Measurements from ENCODE around the gene NEXMIF.
"Not testable (repeated sequence)": the region's sequence is repeated elsewhere in the genome, so short reads cannot be mapped to it uniquely, and the experiment has no call there.

The NEXMIF gene

DNA sequence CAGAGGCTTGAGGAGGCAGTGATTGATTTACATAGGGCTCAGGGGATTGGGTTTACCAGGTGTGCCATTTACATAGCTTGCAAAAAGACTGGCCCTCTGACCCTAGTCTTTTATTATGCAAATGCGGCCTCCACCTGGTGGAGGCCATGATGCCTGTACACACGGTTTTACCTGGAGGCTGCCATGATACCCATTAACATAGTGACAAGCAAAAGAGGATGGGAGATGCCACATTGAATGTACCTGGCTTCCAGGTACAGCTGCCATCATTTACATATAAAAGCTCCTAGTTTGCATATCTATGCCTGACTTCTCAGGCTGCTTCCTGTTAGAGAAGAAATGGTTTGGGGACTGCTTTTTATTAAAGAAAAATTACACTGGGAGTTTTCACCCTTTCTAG is 72.0 kb downstream of the NEXMIF start:
- TF ChIP-seq ZFX (IDR thresholded peaks at IDR 0.05), result no peak
- TF ChIP-seq, protein P1, sequence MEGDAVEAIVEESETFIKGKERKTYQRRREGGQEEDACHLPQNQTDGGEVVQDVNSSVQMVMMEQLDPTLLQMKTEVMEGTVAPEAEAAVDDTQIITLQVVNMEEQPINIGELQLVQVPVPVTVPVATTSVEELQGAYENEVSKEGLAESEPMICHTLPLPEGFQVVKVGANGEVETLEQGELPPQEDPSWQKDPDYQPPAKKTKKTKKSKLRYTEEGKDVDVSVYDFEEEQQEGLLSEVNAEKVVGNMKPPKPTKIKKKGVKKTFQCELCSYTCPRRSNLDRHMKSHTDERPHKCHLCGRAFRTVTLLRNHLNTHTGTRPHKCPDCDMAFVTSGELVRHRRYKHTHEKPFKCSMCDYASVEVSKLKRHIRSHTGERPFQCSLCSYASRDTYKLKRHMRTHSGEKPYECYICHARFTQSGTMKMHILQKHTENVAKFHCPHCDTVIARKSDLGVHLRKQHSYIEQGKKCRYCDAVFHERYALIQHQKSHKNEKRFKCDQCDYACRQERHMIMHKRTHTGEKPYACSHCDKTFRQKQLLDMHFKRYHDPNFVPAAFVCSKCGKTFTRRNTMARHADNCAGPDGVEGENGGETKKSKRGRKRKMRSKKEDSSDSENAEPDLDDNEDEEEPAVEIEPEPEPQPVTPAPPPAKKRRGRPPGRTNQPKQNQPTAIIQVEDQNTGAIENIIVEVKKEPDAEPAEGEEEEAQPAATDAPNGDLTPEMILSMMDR (conservative IDR thresholded peaks at IDR 0.05), result no peak
- H3K27ac ChIP-seq, result no peak overlapping the region

DNA sequence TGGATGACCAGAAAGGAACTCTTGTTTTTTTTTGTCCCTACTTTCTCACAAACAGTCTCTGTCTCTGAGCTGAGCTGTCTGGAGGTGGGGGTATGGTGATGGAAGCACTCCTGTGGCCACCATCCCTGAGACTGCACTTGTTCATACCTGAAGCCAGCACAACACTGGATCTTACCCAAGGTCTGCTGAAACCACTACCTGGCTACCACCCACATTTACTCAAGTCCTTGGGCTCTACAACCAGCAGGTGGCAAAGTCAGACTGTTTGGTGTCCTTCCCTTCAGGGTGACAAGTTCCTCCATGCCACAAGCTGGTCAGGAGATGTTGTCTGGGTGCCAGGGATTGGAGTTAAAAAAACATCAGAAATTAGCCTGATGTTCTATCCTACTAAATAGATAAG is 89.7 kb downstream of the NEXMIF start:
- no peak for TF ChIP-seq ZFX (IDR thresholded peaks at IDR 0.05)
- TF ChIP-seq, protein P1 (conservative IDR thresholded peaks at IDR 0.05), result no peak
- H3K27ac ChIP-seq, result no peak overlapping the region

DNA sequence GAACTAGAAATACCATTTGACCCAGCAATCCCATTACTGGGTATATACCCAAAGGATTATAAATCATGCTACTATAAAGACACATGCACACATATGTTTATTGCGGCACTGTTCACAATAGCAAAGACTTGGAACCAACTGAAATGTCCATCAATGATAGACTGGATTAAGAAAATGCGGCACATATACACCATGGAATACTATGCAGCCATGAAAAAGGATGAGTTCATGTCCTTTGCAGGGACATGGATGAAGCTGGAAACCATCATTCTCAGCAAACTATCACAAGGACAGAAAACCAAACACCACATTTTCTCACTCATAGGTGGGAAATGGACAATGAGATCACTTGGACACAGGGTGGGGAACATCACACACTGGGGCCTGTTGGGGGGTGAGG is 105.5 kb downstream of the NEXMIF start:
- H3K27ac ChIP-seq, result not testable (repeated sequence)

DNA sequence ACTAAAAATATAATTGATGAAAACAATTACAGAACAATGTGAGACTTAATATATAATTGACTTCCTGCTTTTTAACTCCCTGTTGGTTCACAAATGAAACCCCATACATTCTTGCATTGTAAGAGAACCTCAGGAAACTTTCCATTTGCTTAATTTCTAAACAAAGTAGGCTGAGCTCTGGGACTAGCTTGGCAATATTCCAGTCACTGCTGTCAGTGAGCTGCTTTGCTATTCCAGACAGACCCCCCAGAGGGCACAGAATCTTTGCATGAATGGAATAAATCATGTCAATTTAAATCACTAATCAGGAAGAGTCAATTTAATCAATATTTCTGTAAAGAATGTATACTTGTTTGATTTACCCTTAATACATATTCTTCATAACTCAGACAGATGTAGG is 110.6 kb downstream of the NEXMIF start:
- no peak overlapping the region for H3K27ac ChIP-seq
- TF ChIP-seq ZFX (IDR thresholded peaks at IDR 0.05), result no peak
- TF ChIP-seq, protein P1 (conservative IDR thresholded peaks at IDR 0.05), result no peak

DNA sequence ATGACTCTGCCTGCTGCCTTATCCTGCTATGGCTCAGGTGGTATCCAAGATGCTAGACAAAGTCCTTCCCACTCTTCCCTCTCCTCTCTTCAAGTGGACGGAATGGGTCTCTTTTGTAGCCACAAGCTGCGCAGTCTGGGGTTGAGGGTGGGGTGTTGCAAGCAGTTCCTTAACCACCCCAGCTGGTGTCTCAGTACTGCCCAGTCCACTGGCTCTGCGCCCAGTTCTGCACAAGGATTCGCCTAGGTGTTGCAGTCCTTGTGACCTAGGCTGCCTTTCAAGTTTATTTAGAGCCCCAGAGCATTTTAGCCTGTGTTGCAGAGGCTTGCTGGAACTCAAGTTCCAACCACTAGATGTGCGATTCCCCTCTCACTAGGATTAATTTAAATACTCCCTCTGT is 120.7 kb downstream of the NEXMIF start:
- TF ChIP-seq ZFX (IDR thresholded peaks at IDR 0.05), result no peak
- TF ChIP-seq, protein P1 (conservative IDR thresholded peaks at IDR 0.05), result no peak
- no peak overlapping the region for H3K27ac ChIP-seq

DNA sequence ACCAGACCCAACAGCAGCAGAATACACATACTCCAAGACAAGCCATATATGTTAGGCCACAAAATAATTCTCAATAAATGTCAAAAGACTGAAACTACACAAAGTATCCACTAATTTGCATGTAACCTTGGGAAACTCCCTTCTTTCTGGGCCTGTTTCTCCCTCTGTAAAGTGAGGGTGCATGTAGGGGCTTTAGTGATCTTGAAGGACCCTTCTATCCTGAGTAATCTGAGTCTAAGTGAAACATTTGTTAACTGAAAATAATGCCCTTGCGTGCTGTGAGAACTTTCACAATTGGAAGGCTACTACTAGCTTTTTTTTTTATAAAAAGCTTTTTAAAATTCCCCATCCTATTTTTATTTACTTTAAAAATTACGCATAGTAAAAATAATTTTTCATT is 125.2 kb downstream of the NEXMIF start:
- TF ChIP-seq, protein P1 (conservative IDR thresholded peaks at IDR 0.05), result no peak
- TF ChIP-seq ZFX (IDR thresholded peaks at IDR 0.05), result no peak
- H3K27ac ChIP-seq, result no peak overlapping the region

DNA sequence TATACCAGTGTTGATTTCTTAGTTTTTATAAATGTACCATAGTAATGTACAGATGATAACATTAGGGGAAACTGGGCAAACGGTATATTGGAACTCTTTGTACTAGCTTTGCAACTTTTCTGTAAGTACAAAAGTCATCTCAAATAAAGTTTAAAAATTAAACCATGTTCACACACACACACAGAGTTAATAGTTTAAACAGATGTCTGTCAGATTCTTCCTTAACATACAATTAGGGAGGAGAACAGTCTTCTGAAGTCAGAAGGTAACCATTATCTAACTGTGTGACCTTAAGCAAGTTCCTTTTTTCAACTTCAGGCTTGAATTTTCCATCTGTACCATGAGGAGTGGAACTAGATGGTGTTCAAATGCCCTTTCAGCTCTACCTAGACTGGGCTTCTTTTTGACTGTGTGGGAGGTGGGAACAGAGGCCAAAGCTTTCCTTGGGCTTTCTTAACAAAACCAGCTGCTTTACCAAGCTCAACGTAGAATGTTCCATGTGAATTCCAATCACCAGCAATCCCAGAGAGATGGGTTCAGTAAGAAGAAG is 127.8 kb downstream of the NEXMIF start:
- no peak overlapping the region for H3K27ac ChIP-seq
- no peak for TF ChIP-seq ZFX (IDR thresholded peaks at IDR 0.05)
- TF ChIP-seq, protein P1 (conservative IDR thresholded peaks at IDR 0.05), result no peak

DNA sequence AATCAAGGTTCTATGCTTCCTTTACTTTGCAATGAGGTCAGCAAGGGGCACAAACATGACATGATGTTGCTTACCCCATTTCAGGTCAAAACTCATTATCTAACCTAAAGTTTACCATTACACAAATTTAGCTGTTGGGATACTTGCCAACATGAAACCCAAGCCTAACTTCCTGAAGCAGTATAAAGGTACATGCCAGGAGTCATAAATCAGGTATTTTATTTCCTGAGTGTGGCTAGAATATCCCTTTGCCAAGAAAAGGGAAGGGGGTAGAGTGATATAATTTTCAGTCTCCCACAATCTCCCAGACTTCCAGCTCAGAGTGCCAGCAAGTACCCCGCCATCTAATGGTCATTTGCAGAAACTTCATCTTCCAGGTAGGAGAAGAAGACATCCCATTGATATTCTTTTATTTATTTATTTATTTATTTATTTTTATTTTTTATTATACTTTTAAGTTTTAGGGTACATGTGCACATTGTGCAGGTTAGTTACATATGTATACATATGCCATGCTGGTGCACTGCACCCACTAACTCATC is 136.6 kb downstream of the NEXMIF start:
- no peak for TF ChIP-seq ZFX (IDR thresholded peaks at IDR 0.05)
- TF ChIP-seq, protein P1 (conservative IDR thresholded peaks at IDR 0.05), result peak; percentile 17
- no peak overlapping the region for H3K27ac ChIP-seq
